Stimulated activated CD4-positive, alpha-beta T cell treated with anti-CD3 and anti-CD28 coated beads, TNF-alpha, amount 100 ng/mL, for 4 hours (primary cell): Measurements from ENCODE around the gene SETD2.
"Not testable (repeated sequence)": the region's sequence is repeated elsewhere in the genome, so short reads cannot be mapped to it uniquely, and the experiment has no call there.

Experiments
- DNase-seq, 3 experiments: peaks; one replicate each; pipeline ENCODE4 v3.0.0-alpha.2; 2020; ENCODE audit warnings: low read depth in 3 of 3

Gene SETD2

DNA sequence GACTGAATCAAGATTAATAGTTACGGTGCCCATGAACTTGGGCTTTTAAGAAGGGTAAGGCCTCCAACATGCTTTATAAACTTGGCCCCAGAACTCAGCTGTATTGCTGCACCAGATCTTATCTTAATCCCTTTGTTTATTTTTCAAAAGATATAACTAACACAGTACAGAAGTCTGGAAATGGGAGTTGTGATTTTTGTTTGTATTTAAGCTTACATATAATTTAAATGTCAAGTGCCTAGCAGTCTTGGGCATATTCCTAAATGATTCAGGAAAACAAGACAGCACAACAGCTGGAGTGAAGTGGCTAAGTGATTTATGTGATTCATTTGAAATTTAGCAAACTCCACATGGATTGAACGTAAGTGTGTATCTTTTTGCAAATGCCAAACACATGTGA, 128.3 kb downstream of the SETD2 start:
- DNase-seq, result no peak

DNA sequence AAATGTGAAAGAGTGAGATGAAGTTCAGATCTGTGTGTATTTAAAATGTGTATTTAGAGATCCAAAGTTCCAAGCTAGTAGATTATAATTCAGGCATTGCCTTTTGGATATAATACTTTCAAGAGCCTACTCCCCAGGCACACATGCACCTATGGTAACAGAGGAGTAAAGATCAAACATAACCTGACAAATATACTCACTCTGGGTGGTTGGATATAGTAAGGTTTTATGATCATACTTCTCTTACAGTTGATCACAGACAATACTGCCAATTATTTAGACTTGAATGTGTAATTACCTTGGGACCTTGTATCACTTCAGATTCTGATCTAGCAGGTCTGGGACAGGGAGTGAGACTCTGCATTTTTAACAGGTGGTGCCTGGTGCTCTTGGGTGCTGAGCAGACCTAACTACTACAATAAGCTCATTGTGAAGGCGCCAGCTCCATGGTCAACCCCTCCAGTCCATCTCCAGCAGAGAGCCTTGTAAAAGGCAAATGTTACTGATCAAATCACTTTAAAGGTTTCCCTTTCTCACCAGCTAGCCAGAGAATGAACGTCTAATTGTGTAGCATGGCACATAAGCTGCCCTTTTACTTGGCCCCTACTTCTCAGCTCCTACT, 128.9 kb downstream of the SETD2 start:
- no peak for DNase-seq

DNA sequence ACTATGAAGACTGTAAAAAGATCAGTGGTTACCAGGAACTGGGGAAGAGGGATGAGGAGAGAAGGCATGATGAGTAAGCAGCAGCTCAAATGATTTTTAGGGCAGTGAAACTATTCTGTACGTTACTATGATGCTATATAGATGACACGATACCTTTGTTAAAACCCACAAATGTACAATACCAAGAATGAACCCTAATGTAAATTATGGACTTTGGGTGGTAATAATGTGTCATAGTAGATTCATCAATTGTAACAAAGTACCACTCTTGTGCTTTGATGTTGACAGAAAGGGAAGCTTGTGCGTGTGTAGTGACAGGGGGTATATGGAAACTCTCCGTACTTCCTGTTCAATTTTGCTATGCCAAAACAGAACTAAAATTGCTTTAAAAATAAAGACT, 132.9 kb downstream of the SETD2 start:
- DNase-seq, result not testable (repeated sequence)

DNA sequence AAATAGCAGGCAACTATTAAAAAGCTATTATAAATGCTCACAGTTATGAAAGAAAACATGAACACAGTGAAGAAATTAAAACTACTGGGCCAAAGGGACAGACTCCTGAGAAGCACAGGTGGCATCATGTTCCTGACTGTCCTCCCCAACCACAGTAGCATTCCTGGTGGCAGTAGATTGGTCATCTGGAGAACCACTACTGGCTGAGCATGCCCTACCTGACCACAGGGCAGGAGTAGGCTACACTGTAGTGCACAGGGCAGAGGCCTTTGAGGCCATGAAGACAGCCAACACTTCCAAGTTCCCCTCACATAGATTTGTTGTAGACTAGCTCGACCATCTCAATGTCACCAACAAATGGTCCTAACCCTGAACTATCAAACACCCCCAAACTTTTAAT, 135.2 kb downstream of the SETD2 start:
- DNase-seq, result no peak

DNA sequence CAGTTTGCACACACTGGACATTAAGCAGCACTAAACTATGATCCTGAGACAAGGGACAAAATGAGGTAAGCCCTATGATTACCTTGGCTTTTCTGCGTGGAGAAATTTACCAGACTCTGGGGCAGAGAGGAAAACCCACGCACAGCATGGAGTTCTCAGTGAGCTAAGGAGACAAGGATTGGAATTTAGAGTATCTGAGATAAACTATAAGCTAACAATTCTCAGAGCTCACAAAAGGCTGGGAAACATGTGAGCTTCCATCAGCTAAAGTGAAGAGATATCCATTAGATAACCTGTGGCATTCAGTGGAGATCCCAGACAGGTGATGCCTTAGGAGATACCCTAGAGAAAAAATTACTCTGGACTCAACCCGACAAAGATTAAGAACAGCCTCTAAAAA, 135.8 kb downstream of the SETD2 start:
- DNase-seq, result no peak

DNA sequence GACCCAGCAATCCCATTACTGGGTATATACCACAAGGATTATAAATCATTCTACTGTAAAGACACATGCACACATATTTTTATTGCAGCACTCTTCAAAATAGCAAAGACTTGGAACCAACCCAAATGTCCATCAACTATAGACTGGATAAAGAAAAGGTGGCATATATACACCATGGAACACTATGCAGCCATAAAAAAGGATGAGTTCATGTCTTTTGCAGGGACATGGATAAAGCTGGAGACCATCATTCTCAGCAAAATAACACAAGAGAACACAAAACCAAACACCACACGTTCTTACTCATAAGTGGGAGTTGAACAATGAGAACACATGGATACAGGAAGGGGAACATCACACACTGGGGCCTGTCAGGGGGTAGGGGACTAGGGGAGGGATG, 137.5 kb downstream of the SETD2 start:
- DNase-seq, result not testable (repeated sequence)

DNA sequence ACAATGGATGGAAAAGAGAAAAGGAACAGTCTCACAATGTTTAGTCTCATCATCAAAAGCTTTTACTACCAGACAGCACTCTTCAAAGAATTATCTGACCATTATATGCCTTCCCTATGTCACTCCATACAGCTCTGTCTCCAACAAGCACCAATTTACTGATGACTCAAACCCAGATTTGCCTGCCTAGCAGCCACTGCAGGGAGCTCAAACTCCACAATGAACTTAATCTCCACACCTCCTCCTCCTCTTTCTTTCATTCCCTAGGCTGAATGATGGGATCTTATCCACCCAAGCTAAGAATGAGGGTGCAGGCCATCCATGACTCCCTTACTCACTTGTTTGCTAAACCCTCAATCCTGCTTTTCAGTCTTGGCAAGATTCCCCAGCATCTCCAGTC, 139.0 kb downstream of the SETD2 start:
- DNase-seq, result no peak

DNA sequence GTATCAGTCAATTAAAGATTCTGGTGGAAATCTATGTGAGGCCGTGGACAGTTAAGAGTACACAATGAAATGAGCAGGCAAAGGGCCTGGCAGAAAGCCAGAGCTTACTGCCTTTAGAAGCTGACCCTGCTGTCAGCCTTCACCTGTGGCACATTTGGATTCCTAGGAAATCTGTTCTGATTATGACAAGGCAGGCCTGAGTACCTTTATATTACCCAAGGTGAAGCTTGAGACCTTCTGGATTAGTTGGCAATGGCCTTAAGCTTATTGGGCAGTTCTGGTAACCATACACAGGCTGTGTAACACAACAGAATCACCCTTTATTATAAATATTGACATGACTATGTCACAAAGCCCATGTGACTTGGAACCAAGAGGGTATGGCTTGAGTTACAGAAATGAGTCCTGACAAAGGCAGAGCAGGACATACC, 141.3 kb downstream of the SETD2 start:
- no peak for DNase-seq

DNA sequence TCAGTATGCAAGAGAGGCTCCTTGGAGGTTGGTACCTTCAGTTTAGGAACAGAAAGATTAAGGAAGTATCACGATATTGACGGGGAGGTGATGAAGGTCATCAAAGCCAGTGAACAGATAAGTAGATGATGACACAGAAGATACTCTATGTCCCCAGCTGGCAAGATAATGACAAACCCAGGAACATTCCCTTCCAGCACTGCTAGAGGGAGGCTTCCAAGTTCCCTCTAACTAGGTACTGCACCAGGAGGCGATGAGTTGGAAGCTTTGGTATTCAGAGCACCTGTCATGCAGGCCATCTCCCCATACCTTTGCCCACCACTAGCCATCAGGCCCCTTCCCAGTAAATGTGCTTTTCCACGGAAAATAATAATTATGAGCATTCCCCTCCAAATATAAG, 143.6 kb downstream of the SETD2 start:
- no peak for DNase-seq

DNA sequence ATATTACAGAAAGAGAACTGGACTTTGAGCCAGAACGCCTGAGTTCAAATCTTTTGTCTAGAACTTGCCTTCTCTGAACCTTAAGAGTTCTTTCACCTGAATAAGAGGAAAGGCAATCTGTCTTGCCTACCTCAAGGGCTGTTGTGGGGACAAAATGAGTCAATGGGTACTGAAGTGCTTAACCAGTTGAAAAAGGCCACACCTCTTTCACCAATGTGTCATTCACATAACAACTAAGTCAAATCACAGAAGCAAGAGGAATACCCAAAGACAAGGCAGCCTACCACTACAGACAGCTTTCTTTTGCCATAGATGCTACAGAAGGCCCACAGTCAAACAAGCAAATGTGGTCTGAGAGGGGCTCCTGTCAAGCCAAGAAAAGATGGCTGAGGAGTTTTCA, 144.7 kb downstream of the SETD2 start:
- no peak for DNase-seq

DNA sequence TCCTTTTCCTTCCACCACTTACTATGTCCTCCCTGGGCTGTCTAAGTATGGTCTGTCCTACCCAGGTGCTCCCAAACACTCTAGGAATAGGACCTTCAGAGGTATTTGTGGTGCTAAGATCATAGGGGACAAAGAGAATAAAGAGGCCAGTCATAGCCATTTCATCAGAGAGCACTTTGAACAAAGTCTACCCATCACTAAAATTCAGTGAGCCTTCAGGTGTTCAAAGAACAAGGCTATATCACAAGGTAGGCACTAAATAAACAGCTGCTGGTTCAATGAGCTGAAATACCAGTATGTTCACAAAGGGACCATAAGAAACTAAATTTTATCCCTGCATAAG, 145.7 kb downstream of the SETD2 start:
- DNase-seq, result no peak

DNA sequence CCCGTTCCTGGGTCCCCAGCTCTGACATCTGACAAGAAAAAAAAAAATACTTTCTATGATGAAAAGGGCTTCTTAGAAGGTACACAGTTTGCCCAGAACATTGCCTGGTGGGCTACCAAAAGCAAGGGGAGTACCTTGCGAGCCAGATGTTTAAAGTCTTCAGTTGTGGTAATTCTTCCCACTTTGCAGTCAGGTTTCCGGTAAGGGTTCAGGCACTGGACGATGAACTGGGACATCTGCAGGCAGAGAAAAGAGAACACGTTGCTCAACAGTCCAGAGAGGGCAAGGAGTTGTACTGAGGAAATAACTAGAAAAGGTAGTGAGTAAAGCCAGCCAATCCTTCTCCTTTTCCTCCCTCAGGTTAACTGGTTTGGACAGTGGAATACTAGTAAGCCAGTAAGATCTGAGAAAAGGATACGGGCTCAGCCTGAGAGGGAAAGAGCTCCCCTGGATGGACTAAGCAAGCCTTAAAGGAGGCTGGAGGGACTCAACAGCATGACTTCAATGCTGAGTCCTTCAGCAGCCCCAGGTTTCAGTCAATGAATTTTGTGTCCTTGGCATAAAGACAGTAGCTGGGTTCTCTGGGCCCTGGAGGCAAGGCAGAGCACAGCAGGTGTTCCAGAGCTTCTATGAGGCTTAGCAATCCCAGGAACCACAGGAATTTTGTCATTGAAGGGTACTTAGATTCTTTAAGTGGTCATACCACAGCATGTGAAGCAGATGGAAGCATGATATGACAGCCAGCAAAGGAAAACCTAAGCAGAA, 146.2 kb downstream of the SETD2 start:
- DNase-seq, result no peak

DNA sequence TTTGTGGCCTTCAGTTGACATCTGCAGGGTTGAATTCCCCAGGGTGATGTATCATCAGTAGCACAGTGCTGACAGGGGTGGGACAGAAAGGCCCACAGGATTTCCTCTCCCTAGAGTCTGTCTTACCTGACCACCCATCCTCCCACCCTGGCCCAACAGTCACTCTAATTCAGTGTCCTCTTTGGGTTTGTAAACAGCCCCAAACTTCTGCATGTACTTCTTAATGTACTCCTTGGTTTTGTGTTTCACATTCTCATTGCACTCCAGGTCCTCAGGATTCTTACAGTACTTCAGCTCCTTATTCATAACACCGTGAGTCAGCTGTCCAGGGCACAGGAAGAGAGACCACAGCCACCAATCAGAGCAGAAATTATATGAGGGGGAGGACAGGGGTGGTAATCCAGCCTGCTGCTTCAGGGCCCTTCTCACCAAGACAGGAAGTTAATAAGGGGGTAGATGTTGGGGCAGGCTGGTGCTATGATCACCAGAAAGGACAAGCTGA, 146.9 kb downstream of the SETD2 start:
- DNase-seq, result no peak

DNA sequence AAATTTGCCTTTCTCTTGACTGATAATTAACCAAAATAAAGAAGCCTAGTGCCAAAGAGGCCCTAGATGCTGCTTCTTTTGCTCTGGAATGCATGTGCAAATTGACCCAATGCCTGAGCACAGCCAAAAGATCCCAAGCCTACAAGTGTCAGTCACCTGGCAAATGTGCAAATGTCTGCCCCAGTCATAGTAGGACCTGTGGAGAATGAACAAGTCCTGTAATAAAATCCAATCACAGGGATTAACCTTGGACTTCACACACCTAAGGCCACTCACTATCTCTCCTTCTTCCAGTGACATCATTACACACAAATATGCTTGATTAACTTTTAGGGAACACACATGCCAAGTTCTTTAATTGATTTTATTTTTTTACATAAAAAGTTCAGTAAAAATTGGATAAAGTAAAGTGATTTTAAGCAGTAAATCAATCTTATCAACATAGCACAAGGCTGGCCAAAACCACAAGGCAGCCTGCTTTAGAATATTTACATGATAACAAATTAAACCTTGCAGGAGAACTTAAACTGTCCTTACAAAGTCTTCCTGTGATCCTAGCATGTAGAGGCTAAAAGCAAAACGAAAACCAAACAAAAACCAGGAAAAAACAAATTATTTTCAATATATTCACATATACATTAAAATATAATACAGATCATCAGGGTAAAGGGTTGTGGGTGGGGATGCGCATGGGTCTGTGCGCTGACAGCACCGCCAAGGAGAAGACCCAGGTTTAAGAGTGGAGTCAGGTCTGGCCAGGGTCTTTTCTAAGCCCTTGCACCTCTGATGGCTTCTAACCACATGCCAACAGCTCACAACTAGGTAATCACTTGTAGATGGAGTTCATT, 147.6 kb downstream of the SETD2 start:
- no peak for DNase-seq

DNA sequence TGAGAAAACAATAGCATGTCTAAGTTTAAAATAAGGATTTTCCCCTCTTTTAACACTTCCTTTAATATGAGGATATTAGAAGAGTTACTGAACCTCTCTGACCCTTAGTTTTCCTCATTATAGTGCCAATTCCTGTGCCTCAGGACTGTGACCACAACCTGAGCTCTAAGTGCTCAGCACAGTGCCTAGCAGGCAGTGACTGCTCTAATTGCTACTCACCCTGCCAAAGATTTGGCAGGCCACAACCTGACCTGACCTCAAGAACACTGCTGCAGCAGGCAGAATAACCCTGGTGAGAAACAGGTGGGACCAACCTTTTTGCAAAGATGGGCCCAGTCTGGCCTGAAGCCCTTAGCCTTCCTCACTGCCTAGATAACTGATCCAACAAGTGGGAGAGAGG, 148.8 kb downstream of the SETD2 start:
- DNase-seq, result no peak

DNA sequence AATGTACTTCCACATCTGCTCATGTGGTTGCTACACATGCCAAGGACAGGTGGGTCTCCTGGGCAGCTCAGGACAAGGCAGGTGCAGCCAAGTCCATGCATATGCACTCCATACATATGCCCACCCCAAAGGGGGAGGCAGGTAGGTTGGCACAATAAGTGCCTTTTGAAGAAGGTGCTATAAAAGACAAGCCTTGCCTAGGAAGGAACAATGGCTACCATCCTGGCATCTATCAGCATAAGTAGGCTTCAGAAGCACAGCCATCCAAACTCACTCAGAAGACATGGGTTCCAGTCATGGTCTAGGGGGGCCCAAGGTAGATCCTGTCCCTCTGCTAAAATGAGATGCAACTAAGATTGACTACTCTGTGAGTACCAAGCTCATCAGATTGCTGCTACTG, 149.9 kb downstream of the SETD2 start:
- DNase-seq, result no peak

DNA sequence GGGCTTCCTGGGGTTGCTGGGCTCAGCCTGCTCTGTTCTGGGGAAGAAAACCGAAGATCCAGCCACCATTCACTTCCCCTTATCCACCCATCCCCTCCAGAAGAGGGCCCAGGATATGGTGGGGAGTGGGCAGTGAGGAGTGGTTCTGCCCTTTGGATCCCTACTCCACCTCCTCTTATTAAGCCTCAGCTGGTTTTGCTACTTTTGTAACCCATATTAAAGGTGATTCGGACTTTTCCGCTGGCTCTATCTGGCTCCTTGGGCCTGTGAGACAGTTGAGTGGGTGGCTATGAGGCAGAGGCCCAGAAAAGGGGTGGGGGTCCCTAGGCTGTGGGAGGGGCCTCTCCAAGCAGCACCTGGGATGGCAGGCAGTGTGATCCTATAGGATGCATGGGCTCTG, 150.7 kb downstream of the SETD2 start:
- DNase-seq, result no peak

DNA sequence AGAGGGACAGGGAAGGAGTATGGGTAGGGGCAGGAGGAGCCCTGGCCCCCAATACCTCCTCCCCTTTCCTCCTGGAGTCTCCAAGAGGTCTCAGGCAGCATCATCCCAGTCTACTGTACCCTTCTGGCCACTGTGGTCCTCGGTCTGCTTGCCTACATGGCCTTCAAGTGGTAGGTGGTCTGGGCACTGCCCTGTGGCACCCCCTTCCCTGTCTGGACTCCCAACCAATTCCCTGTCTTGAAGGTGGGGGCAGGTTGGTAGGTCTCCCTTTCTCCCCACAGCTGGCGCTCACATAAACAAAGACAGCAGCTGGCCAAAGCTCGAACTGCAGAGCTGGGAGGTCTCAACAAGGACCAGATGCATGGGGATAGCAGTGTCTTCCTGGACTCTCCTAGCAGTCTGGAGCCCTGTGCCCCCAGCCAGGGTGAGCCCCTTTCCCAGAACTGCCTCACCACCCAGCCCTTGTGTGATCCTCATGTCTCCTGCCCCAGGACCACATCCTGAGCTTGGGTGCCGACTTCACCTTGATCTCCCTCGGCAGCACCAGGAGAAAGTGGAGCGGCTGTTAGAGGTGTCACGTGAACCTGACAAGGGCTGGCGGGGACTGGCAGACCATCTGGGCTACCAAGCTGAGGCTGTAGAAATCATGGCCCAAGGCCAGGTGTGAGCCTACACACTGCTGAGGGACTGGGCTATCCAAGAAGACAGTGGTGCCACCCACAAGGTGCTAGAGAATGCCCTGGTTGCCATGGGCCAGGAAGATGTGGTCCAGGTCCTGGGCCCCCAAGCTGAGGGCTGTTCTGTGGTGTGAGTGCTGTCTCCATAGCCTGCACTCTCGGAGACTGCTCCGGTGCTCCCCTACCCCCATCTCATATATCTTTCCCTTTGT, 151.3 kb downstream of the SETD2 start:
- DNase-seq, result no peak

DNA sequence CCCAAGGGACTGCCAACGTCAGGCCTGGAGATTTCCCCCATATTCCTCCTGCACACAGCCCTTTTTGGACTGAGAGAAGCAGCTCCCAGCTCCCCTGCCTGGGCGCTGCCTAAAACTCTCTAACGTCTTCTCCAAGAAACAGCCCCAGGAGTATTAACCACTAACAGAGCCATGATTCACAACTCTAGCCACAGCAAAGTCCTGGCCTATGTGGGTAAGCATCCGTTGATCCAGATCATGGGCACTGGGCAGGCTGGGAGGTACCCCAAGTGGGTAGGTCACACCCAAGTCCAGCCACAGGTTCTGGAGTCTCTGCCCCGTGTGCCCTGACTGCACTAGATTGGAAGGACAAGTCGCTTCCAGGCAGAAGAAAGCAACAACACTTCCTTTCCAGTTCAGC, 152.5 kb downstream of the SETD2 start:
- DNase-seq, result no peak

DNA sequence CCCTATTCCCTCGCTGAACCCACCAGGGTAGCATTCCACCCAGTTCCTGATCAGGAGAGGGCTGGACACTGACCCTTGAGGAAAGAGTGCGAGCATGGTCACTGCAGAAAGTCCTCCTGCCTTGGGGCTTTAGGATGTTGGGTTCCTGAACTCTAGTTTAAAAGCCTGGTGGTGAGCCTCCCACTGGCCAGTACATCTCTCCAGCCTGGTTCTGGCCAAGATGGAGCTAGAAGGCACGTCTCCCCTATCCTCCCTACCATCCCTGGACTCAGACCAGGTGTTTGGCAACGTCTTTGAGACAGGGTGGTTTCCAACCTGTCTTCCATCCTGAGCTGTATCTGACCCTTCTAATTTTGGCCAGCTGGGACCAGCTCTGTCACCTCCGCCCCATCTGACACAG, 153.0 kb downstream of the SETD2 start:
- DNase-seq, result no peak

DNA sequence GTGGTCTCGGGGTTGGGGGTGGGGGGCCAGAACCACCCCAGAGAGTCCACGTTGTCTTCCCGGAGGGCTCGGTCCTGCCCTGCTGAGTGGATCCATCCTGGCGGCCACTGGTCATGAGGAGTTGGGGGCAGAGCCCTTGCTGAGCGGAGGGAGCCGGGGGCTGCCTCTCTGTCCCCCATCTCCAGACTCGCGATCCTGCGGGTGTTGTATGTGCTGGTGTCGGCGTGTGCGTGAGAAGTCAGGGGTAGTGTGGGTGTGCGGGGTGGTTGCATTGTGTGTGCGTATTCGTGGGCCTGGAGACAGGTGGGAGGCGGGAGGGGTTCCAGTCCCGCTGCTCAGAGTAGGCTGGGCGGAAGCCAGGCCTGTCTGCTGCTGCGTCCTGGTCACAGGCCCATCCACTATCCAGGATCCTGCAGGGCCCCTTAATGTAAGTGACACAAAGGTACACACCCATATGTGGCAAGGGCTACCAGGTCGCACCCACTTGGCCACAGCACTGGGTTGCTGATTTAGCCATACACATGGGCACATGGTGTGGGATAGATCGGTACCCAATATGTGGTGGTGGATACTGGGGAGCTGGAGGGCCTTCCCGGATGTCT, 153.7 kb downstream of the SETD2 start:
- no peak for DNase-seq
